GM12878 (cell line): ENCODE measurements around the gene EFNA2. TPM values are rescaled to one million over a fixed set of nuclear protein-coding genes. Genes with fewer than 3 reads are reported as not detected.
A peak's percentile ranks its signal among the peaks of the same experiment; 100 is the strongest.

Experiments
- GABPA ChIP-seq: IDR thresholded peaks from 2 replicates; pipeline ENCODE4 v1.6.1; 2014; ENCODE audit warnings: antibody characterized with exemption, low read depth, mild to moderate bottlenecking, inconsistent platforms
- NR2C1 ChIP-seq: fragments of 450-650 bp; IDR thresholded peaks from 2 replicates; pipeline ENCODE4 v1.6.1; 2017; ENCODE audit warnings: antibody characterized with exemption, mild to moderate bottlenecking, moderate library complexity
- PML ChIP-seq: IDR thresholded peaks from 2 replicates; pipeline ENCODE4 v1.6.1; 2012; ENCODE audit warnings: low read length, inconsistent platforms
- ZNF24 ChIP-seq: fragments of 450-650 bp; IDR thresholded peaks from 2 replicates; pipeline ENCODE4 v1.6.1; 2017; ENCODE audit warnings: antibody characterized with exemption, mild to moderate bottlenecking
- polyA plus RNA-seq, 11 experiments: library from polyadenylated mRNA; depleted of rRNA in 4 of 11; unstranded in 6 of 11; stranded (reverse) in 5 of 11; fragments of >200 nt; fragmentation: Nextera tagmentation in 4 of 11; fragmentation: Illumina TruSeq in 1 of 11; extraction: Ambion mirVana in 4 of 11; extraction: Trizol in 1 of 11; gene quantifications; 1 replicate in 1 of 11; 2 replicates in 10 of 11; pipeline versions ENCODE4 v1.2.1 to v1.2.3, GENCODE V29; 2011 to 2016; ENCODE audit warnings: inconsistent platforms in 2 of 11, missing spikeins in 2 of 11, low read depth in 1 of 11
- total RNA-seq, 4 experiments: library from RNA; depleted of rRNA in 3 of 4; stranded (reverse); fragments of >200 nt in 3 of 4; fragmentation: Illumina TruSeq in 1 of 4; extraction: Trizol in 1 of 4; gene quantifications; 2 replicates each; pipeline versions ENCODE4 v1.2.1 to v1.2.3, GENCODE V29; 2013 to 2021
- TF ChIP-seq, protein P1 (sequence below): fragments of 450-650 bp; IDR thresholded peaks from 2 replicates; pipeline ENCODE4 v1.6.1; 2018; ENCODE audit warnings: borderline replicate concordance, mild to moderate bottlenecking; ENCODE audit not compliant: partially characterized antibody
- TF ChIP-seq, protein P2 (sequence below): IDR thresholded peaks from 2 replicates; pipeline ENCODE4 v1.6.1; 2012; ENCODE audit warnings: low read depth, low read length, improper control_type of control experiment
- TF ChIP-seq, protein P3 (sequence below): IDR thresholded peaks from 2 replicates; pipeline ENCODE4 v1.6.1; 2011; ENCODE audit warnings: mild to moderate bottlenecking, low read depth, low read length, moderate library complexity; ENCODE audit not compliant: insufficient replicate concordance
- TF ChIP-seq, protein P4 (sequence below): fragments of 450-650 bp; IDR thresholded peaks from 2 replicates; pipeline ENCODE4 v1.6.1; 2014; ENCODE audit warnings: mild to moderate bottlenecking
- TF ChIP-seq, protein P5 (sequence below): fragments of 450-650 bp; IDR thresholded peaks from 2 replicates; pipeline ENCODE4 v1.6.1; 2017; ENCODE audit warnings: mild to moderate bottlenecking, moderate library complexity
- TF ChIP-seq, protein P6 (sequence below): fragments of 450-650 bp; conservative IDR thresholded peaks from 2 replicates; pipeline ENCODE4 v1.6.1; 2017; ENCODE audit warnings: mild to moderate bottlenecking, moderate library complexity

The EFNA2 gene
- total and polyA plus RNA-seq, 10 of the 15 experiments (the other 5 are each of a cell fraction or from before 2014, with no cell fraction given), result not detected

DNA sequence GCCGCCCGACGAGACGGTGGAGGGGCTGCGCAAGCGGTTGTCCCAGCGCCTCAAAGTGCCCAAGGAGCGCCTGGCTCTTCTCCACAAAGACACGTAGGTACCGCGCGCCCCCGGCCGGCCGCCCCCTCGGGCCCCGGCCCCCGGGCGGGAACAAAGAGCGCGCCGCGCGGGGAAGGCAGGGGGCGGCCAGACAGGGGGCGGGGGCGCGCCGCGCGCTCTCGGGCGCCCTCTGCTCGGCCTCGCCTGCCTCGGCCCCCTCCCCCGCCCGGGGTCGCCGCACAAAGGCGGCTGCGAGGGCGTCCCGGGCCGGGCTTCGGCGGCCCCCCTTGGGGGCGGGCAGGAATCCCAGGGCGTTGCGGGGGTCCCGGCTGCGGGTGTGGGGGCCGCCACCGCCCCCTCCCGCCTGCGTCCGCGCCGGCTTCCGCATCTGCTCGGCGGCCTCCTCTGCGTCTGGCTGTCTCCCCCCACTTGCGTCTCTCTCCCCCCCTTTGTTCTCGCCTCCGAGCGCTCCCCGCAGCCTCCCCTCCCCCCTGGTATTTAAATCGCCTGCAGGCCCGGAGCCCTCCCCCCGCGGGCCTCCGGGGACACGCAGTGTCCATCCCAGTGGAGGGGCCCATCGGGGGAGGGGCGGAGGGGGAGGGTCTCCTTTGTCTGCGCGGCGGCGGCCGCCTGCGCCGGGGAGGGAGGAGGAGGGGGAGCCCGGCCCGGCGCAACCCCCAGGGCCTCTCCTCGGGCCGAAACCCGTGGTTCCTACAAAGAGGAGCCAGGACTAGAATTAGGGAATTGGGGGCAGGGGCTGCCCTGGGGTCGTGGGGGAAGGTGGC lies 35.0 kb upstream of the EFNA2 start (continued):
- TF ChIP-seq, protein P1, sequence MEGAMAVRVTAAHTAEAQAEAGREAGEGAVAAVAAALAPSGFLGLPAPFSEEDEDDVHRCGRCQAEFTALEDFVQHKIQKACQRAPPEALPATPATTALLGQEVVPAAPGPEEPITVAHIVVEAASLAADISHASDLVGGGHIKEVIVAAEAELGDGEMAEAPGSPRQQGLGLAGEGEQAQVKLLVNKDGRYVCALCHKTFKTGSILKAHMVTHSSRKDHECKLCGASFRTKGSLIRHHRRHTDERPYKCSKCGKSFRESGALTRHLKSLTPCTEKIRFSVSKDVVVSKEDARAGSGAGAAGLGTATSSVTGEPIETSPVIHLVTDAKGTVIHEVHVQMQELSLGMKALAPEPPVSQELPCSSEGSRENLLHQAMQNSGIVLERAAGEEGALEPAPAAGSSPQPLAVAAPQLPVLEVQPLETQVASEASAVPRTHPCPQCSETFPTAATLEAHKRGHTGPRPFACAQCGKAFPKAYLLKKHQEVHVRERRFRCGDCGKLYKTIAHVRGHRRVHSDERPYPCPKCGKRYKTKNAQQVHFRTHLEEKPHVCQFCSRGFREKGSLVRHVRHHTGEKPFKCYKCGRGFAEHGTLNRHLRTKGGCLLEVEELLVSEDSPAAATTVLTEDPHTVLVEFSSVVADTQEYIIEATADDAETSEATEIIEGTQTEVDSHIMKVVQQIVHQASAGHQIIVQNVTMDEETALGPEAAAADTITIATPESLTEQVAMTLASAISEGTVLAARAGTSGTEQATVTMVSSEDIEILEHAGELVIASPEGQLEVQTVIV, result no peak
- TF ChIP-seq, protein P2, sequence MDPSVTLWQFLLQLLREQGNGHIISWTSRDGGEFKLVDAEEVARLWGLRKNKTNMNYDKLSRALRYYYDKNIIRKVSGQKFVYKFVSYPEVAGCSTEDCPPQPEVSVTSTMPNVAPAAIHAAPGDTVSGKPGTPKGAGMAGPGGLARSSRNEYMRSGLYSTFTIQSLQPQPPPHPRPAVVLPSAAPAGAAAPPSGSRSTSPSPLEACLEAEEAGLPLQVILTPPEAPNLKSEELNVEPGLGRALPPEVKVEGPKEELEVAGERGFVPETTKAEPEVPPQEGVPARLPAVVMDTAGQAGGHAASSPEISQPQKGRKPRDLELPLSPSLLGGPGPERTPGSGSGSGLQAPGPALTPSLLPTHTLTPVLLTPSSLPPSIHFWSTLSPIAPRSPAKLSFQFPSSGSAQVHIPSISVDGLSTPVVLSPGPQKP, result no peak
- TF ChIP-seq PML (no peak), NR2C1 (0 out of 2 replicates have a peak, but pooled peaks have one; percentile 29), GABPA (no peak), ZNF24 (no peak)
- TF ChIP-seq, protein P3, sequence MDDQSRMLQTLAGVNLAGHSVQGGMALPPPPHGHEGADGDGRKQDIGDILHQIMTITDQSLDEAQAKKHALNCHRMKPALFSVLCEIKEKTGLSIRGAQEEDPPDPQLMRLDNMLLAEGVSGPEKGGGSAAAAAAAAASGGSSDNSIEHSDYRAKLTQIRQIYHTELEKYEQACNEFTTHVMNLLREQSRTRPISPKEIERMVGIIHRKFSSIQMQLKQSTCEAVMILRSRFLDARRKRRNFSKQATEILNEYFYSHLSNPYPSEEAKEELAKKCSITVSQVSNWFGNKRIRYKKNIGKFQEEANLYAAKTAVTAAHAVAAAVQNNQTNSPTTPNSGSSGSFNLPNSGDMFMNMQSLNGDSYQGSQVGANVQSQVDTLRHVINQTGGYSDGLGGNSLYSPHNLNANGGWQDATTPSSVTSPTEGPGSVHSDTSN, result no peak
- TF ChIP-seq, protein P4, sequence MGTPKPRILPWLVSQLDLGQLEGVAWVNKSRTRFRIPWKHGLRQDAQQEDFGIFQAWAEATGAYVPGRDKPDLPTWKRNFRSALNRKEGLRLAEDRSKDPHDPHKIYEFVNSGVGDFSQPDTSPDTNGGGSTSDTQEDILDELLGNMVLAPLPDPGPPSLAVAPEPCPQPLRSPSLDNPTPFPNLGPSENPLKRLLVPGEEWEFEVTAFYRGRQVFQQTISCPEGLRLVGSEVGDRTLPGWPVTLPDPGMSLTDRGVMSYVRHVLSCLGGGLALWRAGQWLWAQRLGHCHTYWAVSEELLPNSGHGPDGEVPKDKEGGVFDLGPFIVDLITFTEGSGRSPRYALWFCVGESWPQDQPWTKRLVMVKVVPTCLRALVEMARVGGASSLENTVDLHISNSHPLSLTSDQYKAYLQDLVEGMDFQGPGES, result no peak
- TF ChIP-seq, protein P5, sequence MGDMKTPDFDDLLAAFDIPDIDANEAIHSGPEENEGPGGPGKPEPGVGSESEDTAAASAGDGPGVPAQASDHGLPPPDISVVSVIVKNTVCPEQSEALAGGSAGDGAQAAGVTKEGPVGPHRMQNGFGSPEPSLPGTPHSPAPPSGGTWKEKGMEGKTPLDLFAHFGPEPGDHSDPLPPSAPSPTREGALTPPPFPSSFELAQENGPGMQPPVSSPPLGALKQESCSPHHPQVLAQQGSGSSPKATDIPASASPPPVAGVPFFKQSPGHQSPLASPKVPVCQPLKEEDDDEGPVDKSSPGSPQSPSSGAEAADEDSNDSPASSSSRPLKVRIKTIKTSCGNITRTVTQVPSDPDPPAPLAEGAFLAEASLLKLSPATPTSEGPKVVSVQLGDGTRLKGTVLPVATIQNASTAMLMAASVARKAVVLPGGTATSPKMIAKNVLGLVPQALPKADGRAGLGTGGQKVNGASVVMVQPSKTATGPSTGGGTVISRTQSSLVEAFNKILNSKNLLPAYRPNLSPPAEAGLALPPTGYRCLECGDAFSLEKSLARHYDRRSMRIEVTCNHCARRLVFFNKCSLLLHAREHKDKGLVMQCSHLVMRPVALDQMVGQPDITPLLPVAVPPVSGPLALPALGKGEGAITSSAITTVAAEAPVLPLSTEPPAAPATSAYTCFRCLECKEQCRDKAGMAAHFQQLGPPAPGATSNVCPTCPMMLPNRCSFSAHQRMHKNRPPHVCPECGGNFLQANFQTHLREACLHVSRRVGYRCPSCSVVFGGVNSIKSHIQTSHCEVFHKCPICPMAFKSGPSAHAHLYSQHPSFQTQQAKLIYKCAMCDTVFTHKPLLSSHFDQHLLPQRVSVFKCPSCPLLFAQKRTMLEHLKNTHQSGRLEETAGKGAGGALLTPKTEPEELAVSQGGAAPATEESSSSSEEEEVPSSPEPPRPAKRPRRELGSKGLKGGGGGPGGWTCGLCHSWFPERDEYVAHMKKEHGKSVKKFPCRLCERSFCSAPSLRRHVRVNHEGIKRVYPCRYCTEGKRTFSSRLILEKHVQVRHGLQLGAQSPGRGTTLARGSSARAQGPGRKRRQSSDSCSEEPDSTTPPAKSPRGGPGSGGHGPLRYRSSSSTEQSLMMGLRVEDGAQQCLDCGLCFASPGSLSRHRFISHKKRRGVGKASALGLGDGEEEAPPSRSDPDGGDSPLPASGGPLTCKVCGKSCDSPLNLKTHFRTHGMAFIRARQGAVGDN, result 0 out of 2 replicates have a peak, but pooled peaks have one; percentile 39
- TF ChIP-seq, protein P6, sequence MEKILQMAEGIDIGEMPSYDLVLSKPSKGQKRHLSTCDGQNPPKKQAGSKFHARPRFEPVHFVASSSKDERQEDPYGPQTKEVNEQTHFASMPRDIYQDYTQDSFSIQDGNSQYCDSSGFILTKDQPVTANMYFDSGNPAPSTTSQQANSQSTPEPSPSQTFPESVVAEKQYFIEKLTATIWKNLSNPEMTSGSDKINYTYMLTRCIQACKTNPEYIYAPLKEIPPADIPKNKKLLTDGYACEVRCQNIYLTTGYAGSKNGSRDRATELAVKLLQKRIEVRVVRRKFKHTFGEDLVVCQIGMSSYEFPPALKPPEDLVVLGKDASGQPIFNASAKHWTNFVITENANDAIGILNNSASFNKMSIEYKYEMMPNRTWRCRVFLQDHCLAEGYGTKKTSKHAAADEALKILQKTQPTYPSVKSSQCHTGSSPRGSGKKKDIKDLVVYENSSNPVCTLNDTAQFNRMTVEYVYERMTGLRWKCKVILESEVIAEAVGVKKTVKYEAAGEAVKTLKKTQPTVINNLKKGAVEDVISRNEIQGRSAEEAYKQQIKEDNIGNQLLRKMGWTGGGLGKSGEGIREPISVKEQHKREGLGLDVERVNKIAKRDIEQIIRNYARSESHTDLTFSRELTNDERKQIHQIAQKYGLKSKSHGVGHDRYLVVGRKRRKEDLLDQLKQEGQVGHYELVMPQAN, result peak; percentile 84
